ENCODE data around the gene CELF4.

The CELF4 gene

GRCh38 chr18:37482433-37482832 lies 83.2 kb downstream of the CELF4 start:
- Histone ChIP-seq H3K4me1 (ENCODE audit: insufficient read depth, low read length) (peaks cover 3% of the 10 kb centered on the region; the same call in 1 of the 2 replicates), H3K27me3 (ENCODE audit: insufficient read depth, low read length, poor library complexity) (peaks cover 3% of the 10 kb centered on the region), H3K4me2 (ENCODE audit: insufficient read depth, low read length) (no peak overlapping the region), H3K79me2 (ENCODE audit: insufficient read depth, low read length) (no peaks in the 10 kb centered on the region), H3K36me3 (ENCODE audit: insufficient read depth, low read length) (no peaks in the 10 kb centered on the region), H3K4me3 (ENCODE audit: low read depth in 1 of 2, low read length in 2 of 2) (no peak overlapping the region), H3K9ac (ENCODE audit: low read depth, low read length) (no peak overlapping the region), H4K20me1 (ENCODE audit: insufficient read depth, low read length) (peaks cover 3% of the 10 kb centered on the region; the same call in 1 of the 2 replicates), H3K27ac (ENCODE audit: low read length) (no peak overlapping the region), H3K9me3 (ENCODE audit: insufficient read depth, low read length, severe bottlenecking) (no peaks in the 10 kb centered on the region), H2AFZ (ENCODE audit: low read depth, low read length) (no peak overlapping the region)
- TF ChIP-seq EZH2 (IDR thresholded peaks at IDR 0.05; ENCODE audit: borderline replicate concordance, low read depth, low read length, severe bottlenecking) = no peak
- TF ChIP-seq CTCF (IDR thresholded peaks at IDR 0.05; ENCODE audit: borderline replicate concordance, extremely low read depth, low read length, poor library complexity, severe bottlenecking) = no peak
- ATAC-seq (ENCODE audit: insufficient read depth, low read depth) = no peak
- no peak for DNase-seq

- Histone ChIP-seq H4K20me1 (ENCODE audit: insufficient read depth, low read length) (peaks cover 3% of the 10 kb centered on the region; the same call in 1 of the 2 replicates), H3K36me3 (ENCODE audit: insufficient read depth, low read length) (no peaks in the 10 kb centered on the region), H3K4me1 (ENCODE audit: insufficient read depth, low read length) (peaks cover 3% of the 10 kb centered on the region; the same call in 1 of the 2 replicates), H3K9ac (ENCODE audit: low read depth, low read length) (no peak overlapping the region), H3K4me2 (ENCODE audit: insufficient read depth, low read length) (no peak overlapping the region), H3K27me3 (ENCODE audit: insufficient read depth, low read length, poor library complexity) (peaks cover 3% of the 10 kb centered on the region), H3K4me3 (ENCODE audit: low read depth in 1 of 2, low read length in 2 of 2) (no peak overlapping the region), H3K79me2 (ENCODE audit: insufficient read depth, low read length) (no peaks in the 10 kb centered on the region), H3K27ac (ENCODE audit: low read length) (no peak overlapping the region), H3K9me3 (ENCODE audit: insufficient read depth, low read length, severe bottlenecking) (no peaks in the 10 kb centered on the region), H2AFZ (ENCODE audit: low read depth, low read length) (no peak overlapping the region)
- TF ChIP-seq CTCF (IDR thresholded peaks at IDR 0.05; ENCODE audit: borderline replicate concordance, extremely low read depth, low read length, poor library complexity, severe bottlenecking) = no peak
- TF ChIP-seq EZH2 (IDR thresholded peaks at IDR 0.05; ENCODE audit: borderline replicate concordance, low read depth, low read length, severe bottlenecking) = no peak
- DNase-seq = no peak
- ATAC-seq (ENCODE audit: insufficient read depth, low read depth) = no peak
Observed at GRCh38 chr18:37482002-37482401, 83.6 kb downstream of the CELF4 start.

GRCh38 chr18:37481491-37481890 lies 84.1 kb downstream of the CELF4 start:
- H3K36me3 ChIP-seq (ENCODE audit: insufficient read depth, low read length) = no peaks in the 10 kb centered on the region
- no peak overlapping the region for H3K9ac ChIP-seq (ENCODE audit: low read depth, low read length)
- no peak overlapping the region for H2AFZ ChIP-seq (ENCODE audit: low read depth, low read length)
- peaks cover 3% of the 10 kb centered on the region; the same call in 1 of the 2 replicates for H3K4me1 ChIP-seq (ENCODE audit: insufficient read depth, low read length)
- DNase-seq = no peak
- ATAC-seq (ENCODE audit: insufficient read depth, low read depth) = no peak
- H3K79me2 ChIP-seq (ENCODE audit: insufficient read depth, low read length) = no peaks in the 10 kb centered on the region
- H3K4me3 ChIP-seq (ENCODE audit: low read depth in 1 of 2, low read length in 2 of 2) = no peak overlapping the region
- TF ChIP-seq CTCF (IDR thresholded peaks at IDR 0.05; ENCODE audit: borderline replicate concordance, extremely low read depth, low read length, poor library complexity, severe bottlenecking) (no peak), EZH2 (IDR thresholded peaks at IDR 0.05; ENCODE audit: borderline replicate concordance, low read depth, low read length, severe bottlenecking) (no peak)
- H3K27ac ChIP-seq (ENCODE audit: low read length) = no peak overlapping the region
- H3K27me3 ChIP-seq (ENCODE audit: insufficient read depth, low read length, poor library complexity) = no peaks in the 10 kb centered on the region
- H4K20me1 ChIP-seq (ENCODE audit: insufficient read depth, low read length) = peaks cover 3% of the 10 kb centered on the region; the same call in 1 of the 2 replicates
- no peak overlapping the region for H3K4me2 ChIP-seq (ENCODE audit: insufficient read depth, low read length)
- no peaks in the 10 kb centered on the region for H3K9me3 ChIP-seq (ENCODE audit: insufficient read depth, low read length, severe bottlenecking)

Measured in DND-41 (cell line).